Measurements from ENCODE around the gene MYO15B. TPM values are rescaled to one million over a fixed set of nuclear protein-coding genes. Genes with fewer than 3 reads are reported as not detected.

MYO15B gene
- total and polyA plus RNA-seq, 2 experiments from 2014 or later, result 21.3 to 101 TPM

DNA sequence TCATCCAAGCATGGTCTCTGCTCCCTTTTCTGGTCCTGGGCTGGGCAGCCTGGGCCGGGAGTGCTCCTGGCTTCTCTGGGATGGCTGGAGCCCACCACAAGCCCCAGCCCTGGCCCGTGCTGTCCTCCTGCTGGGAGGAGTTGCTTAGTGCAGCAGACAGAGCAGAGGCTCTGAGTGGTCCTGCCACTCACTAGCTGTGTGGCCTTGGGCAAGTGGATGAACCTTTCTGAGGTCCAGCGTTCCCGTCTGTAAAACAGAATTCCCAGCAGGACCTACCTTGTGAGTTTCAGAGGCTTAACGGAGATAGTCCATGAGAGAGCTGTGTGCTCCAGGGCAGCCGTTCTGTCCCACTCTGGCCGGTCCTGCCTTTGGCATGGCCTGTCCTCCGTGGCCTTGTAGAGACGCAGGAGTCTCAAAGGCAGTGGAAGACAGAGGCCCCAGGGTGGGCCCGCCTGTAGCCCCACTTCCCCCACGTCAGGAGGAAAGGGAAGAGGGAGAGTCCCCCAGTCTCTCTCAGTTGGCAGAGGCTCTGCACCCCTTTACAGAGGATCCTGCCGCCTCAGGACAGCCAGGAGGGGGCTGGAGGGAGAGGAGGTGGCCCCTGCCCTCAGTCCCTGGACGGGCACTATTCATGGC is 7.8 kb downstream of the MYO15B start:
- no peak for DNase-seq (ENCODE audit: low read depth in 1 of 2, low spot score in 1 of 2)
- no peaks in the 10 kb centered on the region for H3K9me3 ChIP-seq (ENCODE audit: low read depth)
- no peaks in the 10 kb centered on the region for H3K27me3 ChIP-seq
- TF ChIP-seq, protein P1, sequence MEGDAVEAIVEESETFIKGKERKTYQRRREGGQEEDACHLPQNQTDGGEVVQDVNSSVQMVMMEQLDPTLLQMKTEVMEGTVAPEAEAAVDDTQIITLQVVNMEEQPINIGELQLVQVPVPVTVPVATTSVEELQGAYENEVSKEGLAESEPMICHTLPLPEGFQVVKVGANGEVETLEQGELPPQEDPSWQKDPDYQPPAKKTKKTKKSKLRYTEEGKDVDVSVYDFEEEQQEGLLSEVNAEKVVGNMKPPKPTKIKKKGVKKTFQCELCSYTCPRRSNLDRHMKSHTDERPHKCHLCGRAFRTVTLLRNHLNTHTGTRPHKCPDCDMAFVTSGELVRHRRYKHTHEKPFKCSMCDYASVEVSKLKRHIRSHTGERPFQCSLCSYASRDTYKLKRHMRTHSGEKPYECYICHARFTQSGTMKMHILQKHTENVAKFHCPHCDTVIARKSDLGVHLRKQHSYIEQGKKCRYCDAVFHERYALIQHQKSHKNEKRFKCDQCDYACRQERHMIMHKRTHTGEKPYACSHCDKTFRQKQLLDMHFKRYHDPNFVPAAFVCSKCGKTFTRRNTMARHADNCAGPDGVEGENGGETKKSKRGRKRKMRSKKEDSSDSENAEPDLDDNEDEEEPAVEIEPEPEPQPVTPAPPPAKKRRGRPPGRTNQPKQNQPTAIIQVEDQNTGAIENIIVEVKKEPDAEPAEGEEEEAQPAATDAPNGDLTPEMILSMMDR (IDR thresholded peaks at IDR 0.05; ENCODE audit: low read depth, low read length), result no peak
- H3K27ac ChIP-seq, result no peak overlapping the region
- H3K4me1 ChIP-seq (ENCODE audit: low read depth), result no peaks in the 10 kb centered on the region
- no peaks in the 10 kb centered on the region for H3K36me3 ChIP-seq
- H3K4me3 ChIP-seq, result no peak overlapping the region

DNA sequence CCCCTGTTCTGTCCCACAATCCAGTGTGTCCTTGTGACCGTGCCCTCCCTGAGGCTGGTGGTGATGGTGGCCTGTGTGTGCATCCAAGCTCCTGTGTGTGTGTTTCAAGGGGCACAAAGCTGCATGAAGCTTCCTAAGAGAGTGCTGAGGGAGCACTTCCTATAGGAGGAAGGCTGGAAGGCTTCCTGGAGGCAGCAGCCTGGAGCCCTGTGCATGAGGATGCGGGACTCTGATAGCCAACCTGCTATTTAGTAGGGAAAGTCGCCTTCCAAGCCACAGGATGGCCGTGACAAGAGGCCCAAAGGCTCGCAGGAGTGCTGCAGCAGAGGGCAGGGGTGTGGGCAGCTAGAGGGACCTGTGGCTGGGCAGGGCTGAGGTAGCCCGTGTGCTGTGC is 8.3 kb downstream of the MYO15B start:
- TF ChIP-seq, protein P1 (IDR thresholded peaks at IDR 0.05; ENCODE audit: low read depth, low read length), result no peak
- Histone ChIP-seq H3K4me3 (no peak overlapping the region), H3K9me3 (ENCODE audit: low read depth) (no peaks in the 10 kb centered on the region), H3K36me3 (no peaks in the 10 kb centered on the region), H3K27me3 (no peaks in the 10 kb centered on the region), H3K27ac (no peak overlapping the region), H3K4me1 (ENCODE audit: low read depth) (no peaks in the 10 kb centered on the region)
- no peak for DNase-seq (ENCODE audit: low read depth in 1 of 2, low spot score in 1 of 2)

DNA sequence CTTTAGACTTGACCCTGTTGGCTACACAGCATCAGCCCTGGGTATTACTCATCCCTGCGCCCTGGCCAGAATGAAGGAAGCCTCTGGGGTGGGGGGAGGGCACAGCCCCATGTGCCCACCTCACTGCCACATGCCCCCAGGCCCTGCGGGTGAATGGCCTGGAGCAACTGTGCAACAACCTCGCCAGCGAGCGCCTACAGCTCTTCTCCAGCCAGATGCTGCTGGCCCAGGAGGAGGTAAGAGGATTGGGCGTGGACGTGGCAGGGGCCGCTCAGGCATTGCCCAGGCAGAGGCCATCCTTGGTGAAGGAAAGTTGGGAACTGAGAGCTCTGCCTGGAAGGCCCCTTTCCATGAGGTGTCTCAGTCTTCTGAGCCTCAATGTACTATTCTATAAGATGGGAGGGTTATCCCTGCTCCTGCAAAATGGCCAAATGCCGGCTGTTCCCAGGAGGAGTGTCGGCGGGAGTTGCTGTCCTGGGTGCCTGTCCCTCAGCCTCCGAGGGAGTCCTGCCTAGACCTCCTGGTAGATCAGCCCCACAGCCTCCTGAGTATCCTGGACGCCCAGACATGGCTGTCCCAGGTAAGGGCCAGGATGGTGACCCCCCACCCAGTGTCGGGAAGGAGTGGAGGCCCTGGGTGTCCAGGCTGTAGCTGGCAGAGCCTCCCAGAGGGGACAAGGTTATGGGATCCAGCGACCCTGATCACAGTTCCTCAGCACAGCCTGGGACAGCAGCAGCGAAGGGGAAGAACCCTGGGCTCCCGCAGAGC is 8.9 kb downstream of the MYO15B start:
- TF ChIP-seq, protein P1 (IDR thresholded peaks at IDR 0.05; ENCODE audit: low read depth, low read length), result no peak
- H3K4me1 ChIP-seq (ENCODE audit: low read depth), result no peaks in the 10 kb centered on the region
- H3K9me3 ChIP-seq (ENCODE audit: low read depth), result no peaks in the 10 kb centered on the region
- no peak overlapping the region for H3K27ac ChIP-seq
- H3K4me3 ChIP-seq, result no peak overlapping the region
- no peaks in the 10 kb centered on the region for H3K36me3 ChIP-seq
- H3K27me3 ChIP-seq, result no peaks in the 10 kb centered on the region
- DNase-seq (ENCODE audit: low read depth in 1 of 2, low spot score in 1 of 2), result no peak

DNA sequence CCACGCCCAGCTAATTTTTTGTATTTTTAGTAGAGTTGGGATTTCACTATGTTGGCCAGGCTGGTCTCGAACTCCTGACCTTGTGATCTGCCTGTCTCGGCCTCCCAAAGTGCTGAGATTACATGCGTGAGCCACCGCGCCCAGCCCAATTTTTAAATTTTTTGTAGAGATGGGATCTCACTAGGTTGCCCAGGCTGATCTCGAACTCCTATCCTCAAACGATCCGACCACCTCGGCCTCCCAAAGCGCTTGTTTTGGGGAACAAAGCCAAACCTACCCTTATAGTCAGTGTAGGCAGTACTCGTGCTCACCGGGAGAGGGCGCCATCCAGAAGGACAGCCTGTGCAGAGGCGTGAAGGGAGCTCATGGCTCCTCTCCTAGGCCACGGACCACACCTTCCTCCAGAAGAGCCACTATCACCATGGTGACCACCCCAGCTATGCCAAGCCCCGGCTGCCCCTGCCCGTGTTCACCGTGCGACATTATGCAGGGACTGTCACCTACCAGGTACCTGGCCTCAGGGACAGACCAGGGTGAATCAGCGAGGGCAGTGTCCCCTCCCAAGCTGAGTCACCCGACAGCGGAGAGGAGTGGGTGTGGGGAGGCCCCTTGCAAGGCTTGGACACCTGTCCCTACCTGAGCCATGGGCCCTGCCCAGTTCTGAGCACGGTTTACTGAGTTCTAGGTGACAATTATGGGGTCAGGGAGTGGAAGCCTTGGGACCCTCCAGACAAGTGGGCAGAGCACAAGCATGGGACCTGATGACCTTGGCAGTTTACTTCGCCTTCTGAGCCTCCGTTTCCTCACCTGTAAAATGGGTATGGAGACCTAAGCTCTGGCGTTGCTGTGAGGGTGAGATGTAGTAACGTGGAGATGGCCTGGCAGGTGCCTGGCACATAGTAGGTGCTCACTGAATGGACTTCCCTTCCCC is 13.7 kb downstream of the MYO15B start:
- Histone ChIP-seq H3K36me3 (no peaks in the 10 kb centered on the region), H3K4me1 (ENCODE audit: low read depth) (no peaks in the 10 kb centered on the region), H3K4me3 (no peak overlapping the region), H3K27me3 (no peaks in the 10 kb centered on the region), H3K9me3 (ENCODE audit: low read depth) (no peaks in the 10 kb centered on the region), H3K27ac (no peak overlapping the region)
- peak; percentile 53 to 67 for DNase-seq (ENCODE audit: low read depth in 1 of 2, low spot score in 1 of 2)
- TF ChIP-seq, protein P1 (IDR thresholded peaks at IDR 0.05; ENCODE audit: low read depth, low read length), result peak; percentile 77

DNA sequence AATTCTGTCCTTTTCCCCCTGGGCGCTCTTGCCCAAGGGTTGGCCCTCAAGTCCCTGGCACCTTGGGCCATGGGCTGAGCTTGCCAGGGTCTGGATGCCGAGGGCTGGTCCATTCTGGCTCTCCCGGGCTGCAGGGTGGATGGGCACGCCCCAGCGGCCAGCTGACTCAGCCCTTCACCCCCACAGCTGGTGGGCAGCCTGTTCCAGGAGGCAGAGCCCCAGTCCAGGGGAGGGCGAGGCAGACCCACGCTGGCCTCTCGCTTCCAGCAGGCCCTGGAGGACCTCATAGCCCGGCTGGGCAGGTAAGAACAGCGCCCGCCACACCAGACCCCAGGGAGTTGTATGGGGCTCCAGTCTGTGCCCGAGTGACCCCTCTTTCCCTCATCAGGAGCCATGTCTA is 15.0 kb downstream of the MYO15B start:
- no peaks in the 10 kb centered on the region for H3K36me3 ChIP-seq
- H3K9me3 ChIP-seq (ENCODE audit: low read depth), result no peaks in the 10 kb centered on the region
- no peaks in the 10 kb centered on the region for H3K4me1 ChIP-seq (ENCODE audit: low read depth)
- no peak overlapping the region for H3K4me3 ChIP-seq
- H3K27ac ChIP-seq, result no peak overlapping the region
- TF ChIP-seq, protein P1 (IDR thresholded peaks at IDR 0.05; ENCODE audit: low read depth, low read length), result no peak
- DNase-seq (ENCODE audit: low read depth in 1 of 2, low spot score in 1 of 2), result no peak
- H3K27me3 ChIP-seq, result no peaks in the 10 kb centered on the region
